Activated naive CD8-positive, alpha-beta T cell treated with anti-CD3 and anti-CD28 coated beads, Interleukin-2, amount 50 U/mL, for 24 hours (primary cell): Measurements from ENCODE around the gene KNOP1.
"Not testable (repeated sequence)": the region's sequence is repeated elsewhere in the genome, so short reads cannot be mapped to it uniquely, and the experiment has no call there.

Experiments used
- ATAC-seq: fragments of 150-1000 bp; cut with Tn5 transposase; one replicate; pipeline ENCODE4 v1.10.0; 2021
- DNase-seq: peaks from one replicate; pipeline ENCODE4 v3.0.0; 2021
- H3K27ac Mint-ChIP-seq: one replicate; pipeline ENCODE4 v1.8.0; 2021; ENCODE audit warnings: mild to moderate bottlenecking, mixed read lengths
- H3K27me3 Mint-ChIP-seq: one replicate; pipeline ENCODE4 v1.8.0; 2021; ENCODE audit warnings: mixed read lengths
- H3K36me3 Mint-ChIP-seq: one replicate; pipeline ENCODE4 v1.8.0; 2021; ENCODE audit warnings: low read depth, mixed read lengths
- H3K4me1 Mint-ChIP-seq: one replicate; pipeline ENCODE4 v1.8.0; 2021; ENCODE audit warnings: mixed read lengths
- H3K4me3 Mint-ChIP-seq: one replicate; pipeline ENCODE4 v1.8.0; 2021; ENCODE audit warnings: mild to moderate bottlenecking, moderate library complexity, mixed read lengths
- H3K9me3 Mint-ChIP-seq: one replicate; pipeline ENCODE4 v1.8.0; 2021; ENCODE audit warnings: mixed read lengths

The KNOP1 gene

GRCh38 chr16:19689342-19689741, 28.7 kb downstream of the KNOP1 start:
- Mint-ChIP-seq H3K27ac (peak overlapping the region; percentile 8), H3K4me1 (peaks cover 18% of the 10 kb centered on the region), H3K4me3 (no peak overlapping the region), H3K9me3 (peaks cover 6% of the 10 kb centered on the region), H3K27me3 (no peaks in the 10 kb centered on the region), H3K36me3 (peaks cover 36% of the 10 kb centered on the region)
- ATAC-seq (no peak), DNase-seq (no peak)

- H3K4me3 Mint-ChIP-seq = no peak overlapping the region
- DNase-seq (no peak), ATAC-seq (no peak)
- no peak overlapping the region for H3K27ac Mint-ChIP-seq
- no peaks in the 10 kb centered on the region for H3K27me3 Mint-ChIP-seq
- peaks cover 18% of the 10 kb centered on the region for H3K4me1 Mint-ChIP-seq
- peaks cover 39% of the 10 kb centered on the region for H3K36me3 Mint-ChIP-seq
- peaks cover 6% of the 10 kb centered on the region for H3K9me3 Mint-ChIP-seq
Observed at GRCh38 chr16:19688396-19689024, 29.5 kb downstream of the KNOP1 start.

DNA sequence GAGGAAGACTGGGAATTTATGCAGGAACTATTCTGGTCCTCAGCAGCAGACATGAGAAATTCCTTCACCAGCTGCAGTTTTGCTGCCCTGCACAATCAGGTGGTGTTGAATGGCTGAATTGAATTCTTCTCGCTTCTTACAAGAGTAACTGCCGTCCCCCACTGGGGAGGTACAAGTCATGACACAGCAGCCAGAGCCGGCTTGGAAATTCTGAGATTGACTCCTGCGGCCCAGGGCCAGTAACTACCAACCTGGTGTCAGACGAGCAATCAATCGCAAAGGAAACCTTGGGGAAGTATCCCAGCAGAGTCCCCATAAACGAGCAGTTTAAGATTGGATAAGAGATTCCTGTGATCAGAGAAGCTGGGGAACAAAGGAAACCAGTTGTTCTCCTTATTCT, 30.7 kb downstream of the KNOP1 start:
- Mint-ChIP-seq H3K27ac (no peak overlapping the region), H3K9me3 (peaks cover 6% of the 10 kb centered on the region), H3K4me1 (peaks cover 18% of the 10 kb centered on the region), H3K36me3 (peaks cover 45% of the 10 kb centered on the region), H3K27me3 (no peaks in the 10 kb centered on the region), H3K4me3 (no peak overlapping the region)
- no peak for DNase-seq
- ATAC-seq = no peak

- H3K4me1 Mint-ChIP-seq = peaks cover 10% of the 10 kb centered on the region
- DNase-seq (no peak), ATAC-seq (no peak)
- H3K27me3 Mint-ChIP-seq = no peaks in the 10 kb centered on the region
- peaks cover 6% of the 10 kb centered on the region for H3K9me3 Mint-ChIP-seq
- H3K4me3 Mint-ChIP-seq = no peak overlapping the region
- H3K36me3 Mint-ChIP-seq = peaks cover 47% of the 10 kb centered on the region
- H3K27ac Mint-ChIP-seq = no peak overlapping the region
Observed at GRCh38 chr16:19685176-19685575, 32.9 kb downstream of the KNOP1 start.

DNA sequence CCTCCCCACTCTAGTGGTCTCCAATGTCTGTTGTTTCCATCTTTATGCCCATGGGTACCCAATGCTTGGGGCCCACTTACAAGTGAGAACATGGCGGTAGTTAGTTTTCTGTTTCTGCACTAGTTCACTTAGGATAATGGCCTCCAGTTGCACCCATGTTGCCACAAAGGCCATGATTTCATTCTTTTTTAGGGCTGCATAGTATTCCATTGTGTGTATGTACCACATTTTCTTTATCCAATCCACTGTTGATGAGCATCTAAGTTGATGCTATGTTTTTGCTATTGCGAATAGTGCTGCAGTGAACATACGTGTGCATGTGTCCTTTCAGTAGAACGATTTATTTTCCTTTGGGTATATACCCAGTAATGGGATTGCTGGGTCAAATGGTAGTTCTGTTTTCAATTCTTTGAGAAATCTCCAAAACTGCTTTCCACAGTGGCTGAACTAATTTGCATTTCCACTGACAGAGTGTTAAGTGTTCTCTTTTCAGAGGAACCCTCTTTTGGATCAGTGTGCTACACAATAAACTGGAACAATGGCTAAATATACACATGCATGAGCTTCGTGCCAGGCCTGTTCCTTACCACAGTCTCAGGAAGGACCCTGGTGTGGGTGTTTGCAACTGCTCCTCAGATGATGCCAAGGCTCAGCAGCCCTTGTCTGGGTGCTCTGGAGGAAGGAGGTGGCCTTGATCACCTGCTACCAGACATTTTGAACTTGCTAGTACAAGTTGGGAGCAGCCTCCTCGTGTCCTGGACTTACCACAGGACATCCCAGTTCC, 34.4 kb downstream of the KNOP1 start:
- Mint-ChIP-seq H3K9me3 (peaks cover 6% of the 10 kb centered on the region), H3K27ac (no peak overlapping the region), H3K4me1 (no peaks in the 10 kb centered on the region), H3K4me3 (no peak overlapping the region), H3K27me3 (no peaks in the 10 kb centered on the region), H3K36me3 (peaks cover 45% of the 10 kb centered on the region)
- DNase-seq (no peak), ATAC-seq (no peak)

DNA sequence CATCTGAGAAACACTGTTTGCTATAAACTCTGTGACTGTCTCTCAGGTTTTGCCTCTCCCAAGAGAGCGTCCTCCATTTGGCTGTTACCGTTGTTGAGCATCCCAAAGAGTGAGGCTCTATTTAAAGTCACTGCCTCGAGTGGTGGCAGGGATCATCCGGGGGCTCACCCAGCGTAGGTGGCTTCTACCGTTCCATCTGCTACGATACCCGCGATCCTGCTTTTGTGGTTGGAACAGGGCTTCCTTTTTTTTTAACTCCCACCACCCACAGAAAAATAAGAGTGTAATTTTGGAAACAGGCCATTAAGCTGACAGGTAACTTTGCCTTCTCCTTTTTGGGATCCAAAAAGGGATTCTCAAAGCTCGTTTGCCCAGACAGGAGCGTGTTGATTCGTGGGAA, 36.4 kb downstream of the KNOP1 start:
- no peak overlapping the region for H3K4me3 Mint-ChIP-seq
- H3K4me1 Mint-ChIP-seq = no peaks in the 10 kb centered on the region
- ATAC-seq = no peak
- peaks cover 6% of the 10 kb centered on the region for H3K9me3 Mint-ChIP-seq
- no peaks in the 10 kb centered on the region for H3K27me3 Mint-ChIP-seq
- no peak overlapping the region for H3K27ac Mint-ChIP-seq
- H3K36me3 Mint-ChIP-seq = peaks cover 40% of the 10 kb centered on the region
- no peak for DNase-seq

DNA sequence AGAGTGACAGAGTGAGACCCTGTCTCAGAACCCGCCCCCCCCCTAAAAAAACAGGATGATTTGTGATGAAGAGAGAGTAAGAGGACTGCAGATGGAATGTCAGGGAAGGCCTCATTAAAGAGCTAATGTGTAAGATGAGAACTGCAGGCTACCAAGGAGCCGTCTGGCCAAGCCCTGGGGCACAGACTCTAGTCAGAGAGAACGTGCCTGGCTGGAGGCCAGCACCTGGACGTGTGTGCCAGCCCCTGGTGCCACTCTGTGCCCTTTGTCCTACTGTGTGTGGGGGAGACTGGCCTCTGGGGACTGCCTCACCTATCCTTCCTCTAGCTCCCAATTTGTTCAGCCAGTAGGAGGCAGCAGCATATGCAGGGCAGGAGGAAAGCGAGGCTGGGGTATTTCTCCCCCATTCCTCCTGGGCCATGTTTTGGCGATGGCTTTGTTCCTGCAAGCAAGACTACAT, 37.1 kb downstream of the KNOP1 start:
- no peak overlapping the region for H3K4me3 Mint-ChIP-seq
- peaks cover 6% of the 10 kb centered on the region for H3K9me3 Mint-ChIP-seq
- DNase-seq (no peak), ATAC-seq (no peak)
- no peak overlapping the region for H3K27ac Mint-ChIP-seq
- H3K4me1 Mint-ChIP-seq = no peaks in the 10 kb centered on the region
- peaks cover 40% of the 10 kb centered on the region for H3K36me3 Mint-ChIP-seq
- H3K27me3 Mint-ChIP-seq = no peaks in the 10 kb centered on the region

GRCh38 chr16:19679281-19679680, 38.7 kb downstream of the KNOP1 start:
- peaks cover 35% of the 10 kb centered on the region for H3K36me3 Mint-ChIP-seq

GRCh38 chr16:19678804-19679203, 39.2 kb downstream of the KNOP1 start:
- no peak for DNase-seq
- Mint-ChIP-seq H3K9me3 (no peaks in the 10 kb centered on the region), H3K4me3 (no peak overlapping the region), H3K27ac (no peak overlapping the region), H3K36me3 (peaks cover 33% of the 10 kb centered on the region), H3K4me1 (no peaks in the 10 kb centered on the region), H3K27me3 (no peaks in the 10 kb centered on the region)
- ATAC-seq = no peak

More at GRCh38 chr16:19679281-19679680, 38.7 kb downstream of the KNOP1 start:
- not testable (repeated sequence) for DNase-seq, H3K9me3 Mint-ChIP-seq, H3K27me3 Mint-ChIP-seq, H3K4me1 Mint-ChIP-seq, H3K4me3 Mint-ChIP-seq, H3K27ac Mint-ChIP-seq, ATAC-seq

- ATAC-seq (no peak), DNase-seq (no peak)
- H3K27ac Mint-ChIP-seq = no peak overlapping the region
- H3K4me3 Mint-ChIP-seq = no peak overlapping the region
- H3K36me3 Mint-ChIP-seq = peaks cover 21% of the 10 kb centered on the region
- no peaks in the 10 kb centered on the region for H3K9me3 Mint-ChIP-seq
- no peaks in the 10 kb centered on the region for H3K4me1 Mint-ChIP-seq
- no peaks in the 10 kb centered on the region for H3K27me3 Mint-ChIP-seq
Observed at GRCh38 chr16:19677402-19677801, 40.6 kb downstream of the KNOP1 start.

- H3K36me3 Mint-ChIP-seq = peaks cover 16% of the 10 kb centered on the region
- H3K4me1 Mint-ChIP-seq = no peaks in the 10 kb centered on the region
- H3K9me3 Mint-ChIP-seq = no peaks in the 10 kb centered on the region
- DNase-seq = no peak
- no peaks in the 10 kb centered on the region for H3K27me3 Mint-ChIP-seq
- H3K4me3 Mint-ChIP-seq = no peak overlapping the region
- no peak for ATAC-seq
- H3K27ac Mint-ChIP-seq = no peak overlapping the region
Observed at GRCh38 chr16:19674485-19674884, 43.5 kb downstream of the KNOP1 start.

DNA sequence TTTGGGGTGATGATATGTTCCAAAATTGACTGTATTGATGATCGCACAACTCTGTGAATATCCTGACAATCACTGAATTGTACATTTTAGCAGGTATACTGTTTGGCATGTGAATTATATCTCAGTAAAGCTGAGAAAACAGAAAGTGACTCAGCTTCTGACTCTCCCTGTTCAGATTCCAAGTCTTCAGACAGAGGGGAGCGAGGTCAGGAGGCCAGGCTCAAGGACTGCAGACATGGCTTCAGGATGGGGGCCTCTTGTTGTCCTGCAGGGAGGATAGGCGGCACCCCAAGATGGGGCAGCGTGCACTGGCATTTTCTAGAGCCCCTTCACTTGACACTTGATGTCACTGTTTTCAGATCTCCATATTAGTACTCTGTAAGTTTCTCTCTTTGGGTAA, 45.6 kb downstream of the KNOP1 start:
- no peaks in the 10 kb centered on the region for H3K27me3 Mint-ChIP-seq
- no peaks in the 10 kb centered on the region for H3K9me3 Mint-ChIP-seq
- no peak for ATAC-seq
- no peak for DNase-seq
- no peaks in the 10 kb centered on the region for H3K4me1 Mint-ChIP-seq
- peaks cover 24% of the 10 kb centered on the region for H3K36me3 Mint-ChIP-seq
- H3K27ac Mint-ChIP-seq = no peak overlapping the region
- no peak overlapping the region for H3K4me3 Mint-ChIP-seq

DNA sequence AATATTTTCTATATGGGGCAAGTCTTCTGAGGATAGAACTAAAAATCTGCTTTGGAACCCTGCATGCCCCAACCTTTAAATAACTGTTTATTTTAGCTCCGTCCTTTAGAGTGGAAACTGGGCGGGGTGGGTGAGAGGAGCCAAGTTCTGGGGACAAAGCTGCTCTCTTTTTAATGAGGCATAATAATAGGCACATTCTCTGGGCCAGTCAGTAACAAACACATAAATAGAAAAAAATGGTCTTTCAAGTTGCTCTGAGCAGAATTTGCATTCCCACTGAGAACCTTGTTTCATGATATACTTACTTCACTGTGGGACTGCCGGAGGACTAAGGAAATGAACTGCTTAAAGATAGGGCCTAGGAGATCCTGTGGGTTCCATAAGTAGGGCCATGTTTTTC, 51.5 kb downstream of the KNOP1 start:
- H3K4me3 Mint-ChIP-seq = no peak overlapping the region
- ATAC-seq (no peak), DNase-seq (no peak)
- no peak overlapping the region for H3K27ac Mint-ChIP-seq
- no peaks in the 10 kb centered on the region for H3K27me3 Mint-ChIP-seq
- H3K4me1 Mint-ChIP-seq = no peaks in the 10 kb centered on the region
- peaks cover 36% of the 10 kb centered on the region for H3K36me3 Mint-ChIP-seq
- H3K9me3 Mint-ChIP-seq = peaks cover 4% of the 10 kb centered on the region

GRCh38 chr16:19665313-19665712, 52.7 kb downstream of the KNOP1 start:
- H3K4me3 Mint-ChIP-seq, H3K4me1 Mint-ChIP-seq, H3K27ac Mint-ChIP-seq, H3K27me3 Mint-ChIP-seq, DNase-seq, ATAC-seq, H3K9me3 Mint-ChIP-seq: not testable (repeated sequence)
- H3K36me3 Mint-ChIP-seq = peaks cover 39% of the 10 kb centered on the region

DNA sequence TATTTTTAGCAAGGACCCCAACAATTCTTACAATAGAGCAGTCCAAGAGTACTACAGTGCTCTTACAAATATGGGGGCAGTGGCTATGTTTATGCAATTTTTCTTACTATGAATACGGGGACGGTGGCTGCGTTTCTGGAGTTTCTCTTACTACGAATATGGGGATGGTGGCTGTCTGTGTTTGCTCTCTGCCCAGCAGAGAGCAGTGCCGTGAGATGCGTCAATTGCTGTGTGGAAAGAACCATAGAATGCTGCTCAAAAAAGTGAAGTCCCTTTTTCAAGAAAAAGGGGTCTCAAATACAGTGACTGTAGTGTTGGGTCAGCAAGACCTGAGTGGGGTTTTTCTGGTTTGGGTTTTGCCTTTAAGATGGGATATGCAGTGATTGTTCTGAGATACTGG, 53.9 kb downstream of the KNOP1 start:
- peaks cover 16% of the 10 kb centered on the region for H3K4me1 Mint-ChIP-seq

More for the DNA sequence above, 53.9 kb downstream of the KNOP1 start:
- H3K4me3 Mint-ChIP-seq = no peak overlapping the region
- no peak overlapping the region for H3K27ac Mint-ChIP-seq
- peaks cover 4% of the 10 kb centered on the region for H3K9me3 Mint-ChIP-seq
- H3K27me3 Mint-ChIP-seq = no peaks in the 10 kb centered on the region
- DNase-seq = no peak
- ATAC-seq = no peak
- peaks cover 37% of the 10 kb centered on the region for H3K36me3 Mint-ChIP-seq
